Epidermal melanocyte (primary cell): ENCODE data around the gene SRCIN1.
"Not testable (repeated sequence)": the region's sequence is repeated elsewhere in the genome, so short reads cannot be mapped to it uniquely, and the experiment has no call there.

Source experiments
- DNase-seq: peaks from one replicate; pipeline ENCODE4 v3.0.0; 2011; ENCODE audit warnings: low spot score; ENCODE audit not compliant: insufficient read length

SRCIN1 gene

GRCh38 chr17:38485146-38485468, 120.6 kb downstream of the SRCIN1 start:
- DNase-seq = no peak

DNA sequence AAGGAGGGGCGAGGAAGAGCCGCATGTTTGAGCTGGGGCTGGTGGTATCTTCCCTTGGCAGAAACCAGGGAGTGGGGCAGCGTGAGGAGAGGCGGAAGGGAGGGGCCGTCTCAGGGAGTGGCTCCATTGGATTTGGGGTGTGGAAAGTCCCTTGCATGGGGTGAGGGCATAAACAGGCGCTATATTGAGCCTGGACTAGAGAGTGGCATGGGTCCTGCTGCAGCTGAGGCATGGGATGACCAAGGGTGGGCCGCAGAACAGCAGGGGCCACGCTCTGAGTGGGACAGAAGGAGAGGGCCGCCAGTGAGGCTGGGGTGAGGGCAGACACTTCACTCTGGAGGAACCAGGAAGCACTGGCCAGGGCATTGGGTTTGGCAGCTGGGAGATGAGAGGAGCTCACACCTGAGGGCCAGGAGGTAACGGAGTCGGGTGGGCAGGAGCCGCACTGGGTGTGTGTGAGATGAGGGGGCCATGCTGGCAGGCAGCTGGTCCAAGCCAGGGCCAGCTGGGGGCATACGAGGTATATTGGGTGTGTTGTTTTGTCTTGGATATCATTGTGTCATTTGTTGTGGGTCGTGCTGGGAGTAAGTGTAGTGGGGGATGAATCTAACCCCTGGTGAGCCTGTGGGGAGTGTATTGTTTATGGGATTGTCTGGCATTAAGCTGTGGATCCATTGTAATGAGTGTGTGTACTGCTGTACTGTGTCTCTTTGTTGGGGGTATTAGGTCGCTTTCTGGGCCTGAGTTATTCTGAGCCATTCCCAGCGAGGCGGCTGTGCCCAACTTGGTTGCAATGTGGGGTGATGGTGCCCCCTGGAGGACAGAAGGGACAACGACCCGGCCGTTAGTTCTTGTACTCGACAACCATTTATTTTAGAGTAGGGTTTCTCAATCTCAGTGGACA, 121.3 kb downstream of the SRCIN1 start:
- peak; percentile 44 for DNase-seq

GRCh38 chr17:38482700-38483043, 123.1 kb downstream of the SRCIN1 start:
- DNase-seq = not testable (repeated sequence)

- not testable (repeated sequence) for DNase-seq
Measured at GRCh38 chr17:38482039-38482699, 123.6 kb downstream of the SRCIN1 start.
